ENCODE data around the gene SMPX.
"Not testable (repeated sequence)": the region's sequence is repeated elsewhere in the genome, so short reads cannot be mapped to it uniquely, and the experiment has no call there.

SMPX gene

DNA sequence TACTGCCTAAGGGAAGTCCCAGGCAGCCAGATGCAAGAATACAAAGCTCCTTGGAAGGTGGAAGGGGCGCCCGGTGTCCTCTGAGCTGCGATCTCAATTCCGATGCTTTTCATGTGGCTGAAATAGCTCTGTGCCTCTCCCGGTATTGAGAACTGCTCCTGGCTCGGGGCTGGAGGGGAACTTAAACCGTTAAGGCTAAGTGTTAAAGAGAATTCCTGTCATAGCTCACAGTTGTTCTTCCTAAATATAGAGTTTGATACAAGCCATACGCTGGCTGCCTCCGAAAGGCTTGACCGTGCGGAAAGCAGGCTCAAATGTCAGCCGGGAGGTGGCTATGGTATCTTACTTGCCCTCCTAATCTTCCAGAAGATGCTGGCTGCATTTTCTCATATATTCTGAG lies at the start of gene SMPX:
Gene SMPX (minus strand): TSS at position 157 of the 400 bp plus-strand sequence. CDS start 3,826 bp downstream, outside the sequence.
- DNase-seq (ENCODE audit: low read depth in 1 of 2, low spot score in 1 of 2) = no peak

- DNase-seq (ENCODE audit: low read depth in 1 of 2, low spot score in 1 of 2) = no peak
Measured at GRCh38 chrX:21806691-21807090, 48.8 kb upstream of the SMPX start.

DNA sequence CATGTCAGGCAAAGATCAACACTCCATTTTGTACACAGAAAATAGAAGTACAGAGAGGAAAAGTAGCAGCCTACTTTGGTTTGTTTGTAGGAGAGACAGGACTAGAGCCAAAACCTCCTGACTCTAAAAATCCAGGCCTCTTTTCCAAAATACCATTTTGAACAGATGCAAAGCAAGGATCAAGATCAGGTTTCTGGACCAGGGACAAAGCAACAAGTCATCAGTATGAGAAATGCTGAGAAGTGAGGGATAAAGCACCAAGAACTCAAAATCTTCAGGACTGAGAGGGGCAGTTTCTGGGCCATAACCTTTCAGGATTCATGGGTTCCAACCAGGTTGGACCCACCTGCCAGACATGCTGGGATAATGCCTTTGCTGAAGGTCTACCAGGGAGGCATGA lies 44.9 kb upstream of the SMPX start:
- DNase-seq (ENCODE audit: low read depth in 1 of 2, low spot score in 1 of 2) = no peak

- no peak for DNase-seq (ENCODE audit: low read depth in 1 of 2, low spot score in 1 of 2)
Measured at GRCh38 chrX:21802054-21802670, 44.2 kb upstream of the SMPX start.

- DNase-seq (ENCODE audit: low read depth in 1 of 2, low spot score in 1 of 2) = no peak
Measured at GRCh38 chrX:21800344-21800770, 42.4 kb upstream of the SMPX start.

DNA sequence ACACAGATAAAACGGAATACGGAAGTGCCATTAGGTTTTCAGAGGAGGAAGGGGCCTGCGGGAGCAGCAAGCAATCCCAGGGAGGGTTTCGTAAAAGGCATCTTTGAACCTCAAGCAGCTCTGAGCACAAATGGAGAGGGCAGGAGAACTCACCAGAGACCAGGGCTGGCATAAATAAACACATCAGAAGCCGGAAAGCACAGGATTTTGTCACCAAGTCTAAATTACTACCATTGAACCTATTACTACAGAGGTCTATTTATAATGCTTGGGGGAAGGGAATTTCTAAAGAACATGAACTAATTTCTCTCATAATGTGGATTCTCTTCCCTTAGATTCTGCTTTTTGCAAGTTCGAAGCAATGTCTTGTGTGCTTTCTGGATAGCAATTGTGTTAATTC lies 41.9 kb upstream of the SMPX start:
- DNase-seq (ENCODE audit: low read depth in 1 of 2, low spot score in 1 of 2) = no peak

DNA sequence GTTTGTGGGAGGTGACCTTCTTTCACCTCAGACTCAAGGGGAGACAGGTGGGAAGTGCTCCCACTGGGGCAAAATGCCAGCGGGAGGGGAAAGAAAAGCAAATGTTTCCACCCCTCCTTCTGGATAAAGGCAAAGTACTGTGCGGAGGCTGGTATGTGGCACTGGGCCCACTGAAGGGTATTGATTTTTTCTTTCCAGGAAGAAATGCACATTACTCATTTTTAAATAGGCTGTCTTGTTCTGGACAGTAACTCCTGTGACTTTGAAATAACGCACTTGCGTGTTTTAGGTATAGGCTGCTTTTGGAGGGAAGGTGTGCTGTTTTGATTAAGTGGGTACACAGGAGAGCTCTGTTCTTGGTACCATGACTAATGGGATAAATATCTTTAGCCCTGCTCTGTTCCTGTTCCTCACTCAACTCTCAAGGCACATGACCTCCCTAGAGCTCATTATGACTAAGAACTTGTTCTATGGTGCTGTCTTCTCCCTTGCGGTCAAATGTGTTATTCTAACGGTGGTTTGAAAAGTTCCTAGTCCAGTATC lies 40.8 kb upstream of the SMPX start:
- DNase-seq (ENCODE audit: low read depth in 1 of 2, low spot score in 1 of 2) = no peak

GRCh38 chrX:21781976-21782375 lies 24.1 kb upstream of the SMPX start:
- DNase-seq (ENCODE audit: low read depth in 1 of 2, low spot score in 1 of 2) = no peak

DNA sequence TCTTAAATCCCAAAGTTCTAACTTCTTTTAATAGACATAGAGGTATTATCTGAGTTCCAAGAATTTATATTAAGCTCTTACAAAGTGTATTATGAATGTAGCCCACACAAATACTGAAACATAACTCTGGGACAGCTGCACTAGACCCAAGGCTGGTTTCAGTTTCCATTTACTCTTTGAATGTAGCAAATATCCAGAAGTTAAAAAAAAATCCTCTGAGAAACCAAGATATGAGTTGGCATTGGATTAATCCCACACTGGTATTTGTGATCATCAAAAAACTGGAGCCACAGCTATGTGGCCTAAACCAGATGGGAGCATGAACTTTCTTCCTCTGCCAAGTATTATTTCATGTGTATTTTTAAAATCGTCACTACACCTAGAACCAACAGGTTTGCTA lies 23.6 kb upstream of the SMPX start:
- no peak for DNase-seq (ENCODE audit: low read depth in 1 of 2, low spot score in 1 of 2)

- DNase-seq (ENCODE audit: low read depth in 1 of 2, low spot score in 1 of 2) = no peak
Measured at GRCh38 chrX:21779095-21779494, 21.2 kb upstream of the SMPX start.

DNA sequence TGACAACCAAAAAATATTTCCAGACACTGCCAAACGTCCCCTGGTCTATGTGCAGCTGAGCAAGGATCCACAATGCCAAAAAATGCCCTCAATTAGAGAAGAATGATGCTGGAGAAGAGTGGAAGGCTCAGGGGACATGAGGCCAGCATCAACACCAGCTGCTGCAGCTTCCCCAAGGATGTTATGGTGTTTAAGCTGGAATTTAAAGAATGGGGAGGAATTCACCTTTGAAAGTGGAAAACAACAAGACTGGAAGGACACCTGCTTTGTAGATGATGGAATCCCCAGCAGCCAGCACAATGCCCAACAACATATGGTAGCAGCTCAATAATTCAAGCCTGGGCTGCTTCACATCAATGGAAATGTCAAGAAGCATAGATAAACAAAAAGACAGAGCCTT lies 20.3 kb upstream of the SMPX start:
- DNase-seq (ENCODE audit: low read depth in 1 of 2, low spot score in 1 of 2) = no peak

GRCh38 chrX:21775128-21775527 lies 17.2 kb upstream of the SMPX start:
- DNase-seq (ENCODE audit: low read depth in 1 of 2, low spot score in 1 of 2) = not testable (repeated sequence)

GRCh38 chrX:21773036-21773435 lies 15.1 kb upstream of the SMPX start:
- not testable (repeated sequence) for DNase-seq (ENCODE audit: low read depth in 1 of 2, low spot score in 1 of 2)

GRCh38 chrX:21770631-21771321 lies 12.9 kb upstream of the SMPX start:
- no peak for DNase-seq (ENCODE audit: low read depth in 1 of 2, low spot score in 1 of 2)

- DNase-seq (ENCODE audit: low read depth in 1 of 2, low spot score in 1 of 2) = no peak
Measured at GRCh38 chrX:21766101-21766500, 8.2 kb upstream of the SMPX start.

- no peak for DNase-seq (ENCODE audit: low read depth in 1 of 2, low spot score in 1 of 2)
Measured at GRCh38 chrX:21764008-21764407, 6.1 kb upstream of the SMPX start.

GRCh38 chrX:21758488-21758887 lies 572 bp upstream of the SMPX start:
- DNase-seq (ENCODE audit: low read depth in 1 of 2, low spot score in 1 of 2) = no peak

GRCh38 chrX:21756785-21757529 lies 959 bp downstream of the SMPX start:
- DNase-seq (ENCODE audit: low read depth in 1 of 2, low spot score in 1 of 2) = no peak

GRCh38 chrX:21749924-21750323 lies 8.0 kb downstream of the SMPX start:
- DNase-seq (ENCODE audit: low read depth in 1 of 2, low spot score in 1 of 2) = no peak

DNA sequence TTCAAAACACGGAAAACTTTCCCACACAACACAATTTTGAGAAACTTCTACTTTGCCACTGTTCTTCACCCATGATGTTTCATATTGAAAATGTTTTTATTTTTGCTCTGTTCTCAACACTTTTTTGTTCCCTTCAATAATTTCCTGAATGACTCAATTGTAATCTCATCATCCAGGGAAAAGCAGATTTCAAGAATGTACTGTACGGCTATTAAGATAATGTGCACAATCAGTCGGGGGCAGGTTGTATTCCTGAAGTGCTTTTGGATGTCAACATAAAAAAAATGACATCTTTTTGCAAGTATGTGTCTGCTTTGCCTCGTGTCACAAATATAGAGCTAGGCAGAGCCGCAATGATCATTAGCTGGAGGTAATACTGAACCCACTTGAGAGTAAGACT lies 9.7 kb downstream of the SMPX start:
- no peak for DNase-seq (ENCODE audit: low read depth in 1 of 2, low spot score in 1 of 2)

- no peak for DNase-seq (ENCODE audit: low read depth in 1 of 2, low spot score in 1 of 2)
Measured at GRCh38 chrX:21747558-21747957, 10.4 kb downstream of the SMPX start.

- DNase-seq (ENCODE audit: low read depth in 1 of 2, low spot score in 1 of 2) = peak in 1 of 2 donors; percentile 15
Measured at GRCh38 chrX:21745756-21746155, 12.2 kb downstream of the SMPX start.
